ENCODE results near the gene TUBAL3. TPM values are rescaled to one million over a fixed set of nuclear protein-coding genes. Genes with fewer than 3 reads are reported as not detected.
"Not testable (repeated sequence)": the region's sequence is repeated elsewhere in the genome, so short reads cannot be mapped to it uniquely, and the experiment has no call there.

TUBAL3 gene
- total RNA-seq, 2 experiments from 2014 or later = not detected

DNA sequence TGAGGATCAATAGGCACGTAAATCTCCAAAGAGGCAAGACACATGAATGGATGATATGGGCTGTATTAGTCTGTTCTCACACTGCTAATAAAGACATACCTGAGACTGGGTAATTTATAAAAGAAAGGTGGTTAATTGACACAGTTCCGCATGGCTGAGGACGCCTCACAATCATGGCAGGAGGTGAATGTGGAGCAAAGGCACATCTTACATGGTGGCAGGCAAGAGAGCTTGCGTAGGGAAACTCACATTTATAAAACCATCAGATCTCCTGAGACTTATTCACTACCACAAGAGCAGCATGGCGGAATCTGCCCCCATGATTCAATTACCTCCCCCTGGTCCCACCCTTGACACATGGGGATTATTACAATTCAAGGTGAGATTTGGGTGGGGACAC, 25.4 kb downstream of the TUBAL3 start:
- H3K4me1 Mint-ChIP-seq; H3K27me3 Mint-ChIP-seq; H3K4me3 Mint-ChIP-seq; ATAC-seq; POLR2A ChIA-PET; intact Hi-C loops (cut with DNase I, micrococcal nuclease); H3K27ac Mint-ChIP-seq; H3K36me3 Mint-ChIP-seq (ENCODE audit: low read depth); DNase-seq; H3K9me3 Mint-ChIP-seq (ENCODE audit: low read depth): not testable (repeated sequence)
- CTCF ChIA-PET = interaction anchor here (1.2 to 2.1 kb wide), 3 partner anchors 11 to 529 kb away, joined by 3 to 6 read pairs (median 3); no protein-coding TSS in a partner anchor

DNA sequence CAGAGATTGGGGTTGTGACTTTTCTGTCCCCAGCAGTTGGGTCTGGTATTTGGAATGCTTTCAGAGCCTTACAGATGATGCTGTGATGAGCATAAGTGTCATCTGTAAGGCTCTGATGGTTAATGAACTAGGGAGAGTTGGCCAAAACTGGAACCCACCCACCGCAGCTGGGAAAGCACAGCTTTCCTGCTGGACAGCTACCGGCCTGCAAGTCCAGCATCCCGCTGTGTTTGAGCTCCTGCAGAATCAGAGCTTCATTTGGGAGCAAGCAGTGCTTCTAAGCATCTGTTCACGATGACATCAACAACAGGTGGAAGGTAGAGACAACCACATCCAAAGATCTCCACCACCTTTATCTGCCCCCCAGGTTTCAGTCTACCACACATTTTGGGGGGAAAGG, 28.2 kb downstream of the TUBAL3 start:
- intact Hi-C loops (cut with DNase I, micrococcal nuclease) = no loop called here
- no peaks in the 10 kb centered on the region for H3K4me1 Mint-ChIP-seq
- H3K36me3 Mint-ChIP-seq (ENCODE audit: low read depth) = no peaks in the 10 kb centered on the region
- DNase-seq (no peak), ATAC-seq (no peak)
- peaks cover 3% of the 10 kb centered on the region for H3K27me3 Mint-ChIP-seq
- peaks cover 5% of the 10 kb centered on the region for H3K9me3 Mint-ChIP-seq (ENCODE audit: low read depth)
- H3K4me3 Mint-ChIP-seq = no peak overlapping the region
- CTCF ChIA-PET = no interaction called here
- POLR2A ChIA-PET = no interaction called here
- H3K27ac Mint-ChIP-seq = no peak overlapping the region

DNA sequence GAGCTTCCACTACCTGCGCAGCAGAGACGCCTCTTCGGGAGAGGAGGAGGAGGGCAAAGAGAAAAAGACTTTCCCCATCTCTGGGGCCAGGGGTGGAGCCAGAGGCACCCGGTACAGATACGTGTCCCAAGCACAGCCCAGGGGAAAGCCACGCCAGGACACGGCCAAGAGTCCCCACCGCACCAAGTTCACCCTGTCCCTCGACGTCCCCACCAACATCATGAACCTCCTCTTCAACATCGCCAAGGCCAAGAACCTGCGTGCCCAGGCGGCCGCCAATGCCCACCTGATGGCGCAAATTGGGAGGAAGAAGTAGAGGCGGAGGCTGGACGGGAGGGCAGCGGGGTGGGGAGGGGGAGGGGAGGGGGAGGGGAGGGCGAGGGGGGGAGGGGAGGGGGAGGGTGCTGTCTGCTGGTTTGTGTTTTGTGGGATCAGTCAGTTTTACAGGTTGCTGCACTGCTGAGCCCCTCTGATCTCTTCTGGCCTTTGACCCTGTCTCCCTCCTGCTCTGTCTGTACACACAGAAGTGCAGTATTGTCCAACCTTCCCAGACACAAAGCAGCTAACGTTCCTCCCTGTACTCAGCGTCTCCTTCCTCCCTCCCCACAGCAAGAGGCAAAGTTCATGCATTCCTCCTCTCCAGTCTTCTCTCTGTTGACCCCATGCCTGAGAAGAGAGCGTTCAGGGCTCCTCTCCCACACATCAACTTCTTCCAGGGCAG, 30.6 kb downstream of the TUBAL3 start:
- intact Hi-C loops (cut with DNase I, micrococcal nuclease) = no loop called here
- no peak for DNase-seq
- ChIA-PET POLR2A (no interaction called here), CTCF (no interaction called here)
- H3K27me3 Mint-ChIP-seq = peaks cover 3% of the 10 kb centered on the region
- no peaks in the 10 kb centered on the region for H3K36me3 Mint-ChIP-seq (ENCODE audit: low read depth)
- no peak overlapping the region for H3K27ac Mint-ChIP-seq
- no peak for ATAC-seq
- H3K4me1 Mint-ChIP-seq = no peaks in the 10 kb centered on the region
- no peak overlapping the region for H3K4me3 Mint-ChIP-seq
- H3K9me3 Mint-ChIP-seq (ENCODE audit: low read depth) = peaks cover 10% of the 10 kb centered on the region

DNA sequence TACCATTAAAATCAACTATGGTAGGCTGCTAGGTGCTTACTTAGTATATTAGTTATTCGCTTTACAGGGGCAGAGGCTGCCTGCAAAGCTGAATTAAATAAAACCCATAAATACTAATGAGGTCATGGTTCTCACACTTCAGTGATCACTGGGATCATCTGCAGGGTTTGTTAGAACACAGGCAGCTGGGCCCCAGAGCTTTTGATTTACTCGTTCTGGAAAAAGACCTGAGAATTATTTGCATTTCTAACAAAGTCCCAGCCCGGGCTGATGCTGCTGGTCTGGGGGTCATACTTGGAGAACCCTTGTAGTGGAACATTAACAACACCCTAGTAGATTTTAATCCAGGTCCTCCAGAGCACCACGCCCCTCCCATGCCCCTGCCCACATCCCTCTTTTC, 31.3 kb downstream of the TUBAL3 start:
- Mint-ChIP-seq H3K27me3 (peaks cover 3% of the 10 kb centered on the region), H3K4me1 (no peaks in the 10 kb centered on the region), H3K36me3 (ENCODE audit: low read depth) (no peaks in the 10 kb centered on the region), H3K9me3 (ENCODE audit: low read depth) (peaks cover 10% of the 10 kb centered on the region), H3K4me3 (no peak overlapping the region), H3K27ac (no peak overlapping the region)
- CTCF ChIA-PET = no interaction called here
- no peak for DNase-seq
- ATAC-seq = no peak
- POLR2A ChIA-PET = no interaction called here
- intact Hi-C loops (cut with DNase I, micrococcal nuclease) = no loop called here

DNA sequence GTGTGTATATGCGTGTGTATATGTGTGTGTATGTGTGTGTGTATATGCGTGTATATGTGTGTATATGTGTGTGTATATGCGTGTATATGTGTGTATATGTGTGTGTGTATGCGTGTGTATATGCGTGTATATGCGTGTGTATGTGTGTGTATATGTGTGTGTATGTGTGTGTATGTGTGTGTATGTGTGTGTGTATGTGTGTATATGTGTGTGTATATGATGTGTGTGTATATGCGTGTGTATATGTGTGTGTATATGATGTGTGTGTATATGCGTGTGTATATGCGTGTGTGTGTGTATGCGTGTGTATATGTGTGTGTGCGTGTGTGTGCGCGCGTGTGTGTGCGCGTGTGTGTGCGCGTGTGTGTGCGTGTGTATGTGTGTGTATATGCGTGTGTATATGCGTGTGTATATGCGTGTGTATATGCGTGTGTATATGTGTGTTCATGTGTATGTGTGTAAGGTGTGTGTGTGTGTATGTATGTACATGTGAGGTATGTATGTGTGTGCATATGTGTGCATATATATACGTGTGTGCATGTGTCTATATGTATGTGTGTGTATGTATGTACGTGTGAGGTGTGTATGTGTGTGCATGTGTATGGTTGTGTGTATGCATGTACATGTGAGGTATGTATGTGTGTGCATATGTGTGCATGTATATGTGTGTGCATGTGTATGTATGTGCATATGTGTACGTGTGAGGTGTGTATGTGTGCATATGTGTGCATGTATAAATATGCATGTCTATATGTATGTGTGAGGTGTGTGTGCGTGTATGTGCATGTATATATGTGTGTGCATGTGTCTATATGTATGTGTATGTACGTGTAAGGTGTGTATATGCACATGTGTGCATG, 33.9 kb downstream of the TUBAL3 start:
- Mint-ChIP-seq H3K4me3 (no peak overlapping the region), H3K27ac (no peak overlapping the region), H3K27me3 (peaks cover 3% of the 10 kb centered on the region), H3K36me3 (ENCODE audit: low read depth) (no peaks in the 10 kb centered on the region), H3K4me1 (no peaks in the 10 kb centered on the region), H3K9me3 (ENCODE audit: low read depth) (peaks cover 10% of the 10 kb centered on the region)
- ATAC-seq (no peak), DNase-seq (no peak)
- intact Hi-C loops (cut with DNase I, micrococcal nuclease) = no loop called here
- ChIA-PET POLR2A (no interaction called here), CTCF (no interaction called here)

DNA sequence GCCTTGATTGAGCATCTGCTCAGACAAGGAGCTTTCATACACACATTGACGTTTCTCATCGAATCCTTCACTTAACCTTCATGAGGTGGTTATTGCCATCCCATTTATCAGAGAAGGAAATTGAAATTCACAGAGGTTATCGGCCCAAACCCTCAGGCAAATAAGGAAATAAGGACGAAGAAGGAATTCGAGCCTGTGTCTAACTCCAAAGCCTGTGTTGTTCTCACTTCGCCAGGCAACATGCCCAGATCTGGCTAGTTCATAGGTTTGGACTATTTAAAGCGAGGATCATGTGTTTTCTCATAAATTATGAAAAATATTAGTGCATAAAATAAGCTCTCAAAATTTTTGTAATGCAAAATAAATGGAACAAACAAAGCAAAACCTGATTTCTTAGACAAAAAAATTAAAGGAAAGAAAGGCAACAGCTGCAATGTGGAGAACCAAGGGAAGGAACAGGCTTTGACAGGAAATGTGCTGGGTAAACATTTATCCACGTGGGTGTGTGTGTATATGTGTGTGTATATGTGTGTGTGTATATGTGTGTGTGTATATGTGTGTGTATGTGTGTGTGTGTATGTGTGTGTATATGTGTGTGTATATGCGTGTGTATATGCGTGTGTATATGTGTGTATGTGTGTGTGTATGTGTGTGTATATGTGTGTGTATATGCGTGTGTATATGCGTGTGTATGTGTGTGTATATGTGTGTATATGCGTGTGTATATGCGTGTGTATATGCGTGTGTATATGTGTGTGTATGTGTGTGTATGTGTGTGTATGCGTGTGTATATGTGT, 35.1 kb downstream of the TUBAL3 start:
- ATAC-seq = no peak
- ChIA-PET POLR2A (no interaction called here), CTCF (interaction anchor here (0.8 kb wide), 1 partner anchor 27 kb away, joined by 4 read pairs; no protein-coding TSS in a partner anchor)
- no peak overlapping the region for H3K4me3 Mint-ChIP-seq
- no peak overlapping the region for H3K27ac Mint-ChIP-seq
- no peaks in the 10 kb centered on the region for H3K36me3 Mint-ChIP-seq (ENCODE audit: low read depth)
- H3K27me3 Mint-ChIP-seq = peaks cover 3% of the 10 kb centered on the region
- H3K9me3 Mint-ChIP-seq (ENCODE audit: low read depth) = peaks cover 10% of the 10 kb centered on the region
- intact Hi-C loops (cut with DNase I, micrococcal nuclease) = no loop called here
- no peaks in the 10 kb centered on the region for H3K4me1 Mint-ChIP-seq
- no peak for DNase-seq

DNA sequence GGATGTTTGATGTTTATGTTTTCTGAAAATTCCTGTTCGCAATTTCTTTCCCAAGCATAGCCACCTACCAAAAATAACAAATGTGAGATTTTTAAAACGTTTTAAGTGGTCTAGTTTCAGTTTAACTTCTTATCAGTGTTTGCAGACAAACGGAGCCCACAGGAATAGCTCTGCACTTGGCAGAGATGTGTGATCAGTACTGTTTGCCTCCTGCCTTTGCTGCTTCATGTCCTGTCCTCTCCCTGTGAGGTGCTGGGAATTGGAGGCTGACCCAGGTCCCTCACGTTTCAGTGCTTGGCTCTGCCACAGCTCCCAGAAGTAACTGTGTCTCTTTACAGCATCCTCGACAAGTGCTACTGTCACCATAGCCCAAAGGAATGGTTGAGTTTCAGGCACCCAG, 38.7 kb downstream of the TUBAL3 start:
- ChIA-PET POLR2A (no interaction called here), CTCF (no interaction called here)
- ATAC-seq = no peak
- Mint-ChIP-seq H3K4me1 (no peaks in the 10 kb centered on the region), H3K27me3 (peaks cover 6% of the 10 kb centered on the region), H3K9me3 (ENCODE audit: low read depth) (peaks cover 6% of the 10 kb centered on the region), H3K27ac (no peak overlapping the region), H3K4me3 (no peak overlapping the region), H3K36me3 (ENCODE audit: low read depth) (no peaks in the 10 kb centered on the region)
- intact Hi-C loops (cut with DNase I, micrococcal nuclease) = no loop called here
- DNase-seq = no peak

DNA sequence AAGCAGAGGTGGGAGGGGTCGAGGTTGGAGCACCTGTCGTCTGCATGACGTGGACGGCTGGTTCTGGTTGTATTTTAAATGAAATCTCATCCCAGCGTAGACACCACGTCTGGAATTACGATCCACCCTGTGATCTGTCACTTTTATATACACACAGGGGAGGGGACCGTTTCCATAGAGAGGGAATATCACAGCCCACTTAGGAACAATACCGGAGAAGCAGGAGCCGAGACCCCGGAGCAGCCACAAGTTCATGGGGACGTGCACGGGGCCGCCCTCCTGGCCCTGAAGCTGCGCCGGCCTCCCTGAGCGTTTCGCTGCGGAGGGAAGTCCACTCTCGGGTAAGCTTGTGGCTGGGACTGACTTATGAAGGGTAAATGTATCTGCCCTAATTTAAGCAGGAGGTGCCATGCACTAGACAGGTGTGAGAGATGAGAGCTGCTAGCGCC, 39.7 kb downstream of the TUBAL3 start, which contains the start of gene UCN3:
UCN3 (plus strand) TSS at position 77 of the 449 bp plus-strand sequence. CDS start 8,755 bp downstream, outside the sequence.
- Mint-ChIP-seq H3K4me1 (no peaks in the 10 kb centered on the region), H3K4me3 (no peak within 1 kb of the TSS), H3K27ac (no peak within 1 kb of the TSS), H3K9me3 (ENCODE audit: low read depth) (no peaks in the 10 kb centered on the region), H3K36me3 (ENCODE audit: low read depth) (no peaks in the 10 kb centered on the region), H3K27me3 (peaks cover 6% of the 10 kb centered on the region)
- DNase-seq (no peak), ATAC-seq (no peak)
- ChIA-PET CTCF (no interaction called here), POLR2A (no interaction called here)
- intact Hi-C loops (cut with DNase I, micrococcal nuclease) = no loop called here

DNA sequence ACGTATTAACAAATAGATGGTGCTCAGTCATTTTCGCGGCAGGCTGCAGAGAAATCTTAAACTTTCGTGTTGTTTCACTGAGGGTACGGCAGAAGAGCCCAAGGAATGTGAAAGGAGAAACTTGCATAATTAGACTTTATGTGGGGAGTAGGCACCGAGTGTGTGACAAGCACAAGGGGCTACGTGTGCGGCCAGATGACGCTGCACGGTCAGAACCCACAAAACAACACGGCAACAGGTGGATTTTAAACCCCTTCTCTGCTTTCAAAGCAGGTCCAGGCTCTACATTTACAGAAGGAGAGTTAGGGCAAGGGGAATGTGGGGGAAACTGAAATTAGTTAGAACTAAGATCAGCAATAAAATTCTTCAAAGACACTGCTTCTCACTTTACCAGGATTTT, 40.3 kb downstream of the TUBAL3 start:
- intact Hi-C loops (cut with DNase I, micrococcal nuclease) = no loop called here
- peaks cover 7% of the 10 kb centered on the region for H3K27me3 Mint-ChIP-seq

DNA sequence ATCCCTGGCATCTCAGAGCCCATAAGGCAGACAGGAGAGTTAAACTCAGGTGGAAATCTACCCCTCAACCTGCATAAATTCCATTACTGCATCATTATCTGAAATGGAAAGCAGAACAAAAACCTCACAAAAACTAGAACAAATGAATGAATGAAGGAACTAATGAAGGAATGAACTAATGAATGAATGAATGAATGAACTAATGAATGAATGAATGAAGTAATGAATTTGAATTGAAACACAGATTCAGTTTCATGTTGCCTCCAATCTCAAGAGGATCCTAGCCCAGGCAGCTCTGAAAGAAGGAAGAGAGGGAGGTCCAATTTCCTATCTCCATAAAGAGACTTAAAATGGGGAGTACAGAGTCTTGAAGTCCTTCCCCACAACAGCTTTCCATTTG, 41.8 kb downstream of the TUBAL3 start:
- POLR2A ChIA-PET = interaction anchor here (0.6 kb wide), 1 partner anchor 417 kb away, joined by 3 read pairs; no protein-coding TSS in a partner anchor
- Mint-ChIP-seq H3K36me3 (ENCODE audit: low read depth) (no peaks in the 10 kb centered on the region), H3K27ac (no peak overlapping the region), H3K4me1 (no peaks in the 10 kb centered on the region), H3K27me3 (peaks cover 9% of the 10 kb centered on the region), H3K9me3 (ENCODE audit: low read depth) (no peaks in the 10 kb centered on the region), H3K4me3 (no peak overlapping the region)
- intact Hi-C loops (cut with DNase I, micrococcal nuclease) = no loop called here
- CTCF ChIA-PET = no interaction called here
- ATAC-seq = no peak
- DNase-seq = no peak

More for the DNA sequence above, 40.3 kb downstream of the TUBAL3 start:
- Mint-ChIP-seq H3K27ac (no peak overlapping the region), H3K9me3 (ENCODE audit: low read depth) (no peaks in the 10 kb centered on the region), H3K36me3 (ENCODE audit: low read depth) (no peaks in the 10 kb centered on the region), H3K4me3 (no peak overlapping the region), H3K4me1 (no peaks in the 10 kb centered on the region)
- POLR2A ChIA-PET = no interaction called here
- CTCF ChIA-PET = no interaction called here
- ATAC-seq (no peak), DNase-seq (no peak)

DNA sequence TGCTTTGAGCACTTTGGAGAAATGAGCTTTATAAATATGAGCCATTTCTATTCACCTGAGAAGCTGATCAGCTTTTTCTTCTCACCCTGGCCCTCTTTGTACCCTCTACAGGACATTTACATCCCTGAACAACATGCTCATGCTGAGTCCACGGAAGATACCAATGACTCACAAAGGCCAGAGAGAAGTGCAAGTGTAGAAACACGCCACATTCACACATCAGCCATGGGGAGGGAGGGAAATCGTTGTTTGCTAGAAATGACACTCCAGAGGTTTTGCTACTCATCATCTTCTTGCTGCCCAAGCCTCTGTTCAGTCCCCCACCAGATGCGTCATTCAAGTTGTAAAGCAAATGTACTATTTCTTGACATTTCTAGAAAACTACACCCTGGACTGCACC, 42.7 kb downstream of the TUBAL3 start:
- H3K4me3 Mint-ChIP-seq = no peak overlapping the region
- intact Hi-C loops (cut with DNase I, micrococcal nuclease) = no loop called here
- no peak for DNase-seq
- CTCF ChIA-PET = interaction anchor here (1.0 kb wide), 1 partner anchor 512 kb away, joined by 3 read pairs; no protein-coding TSS in a partner anchor
- H3K4me1 Mint-ChIP-seq = peaks cover under 1% of the 10 kb centered on the region
- peaks cover 13% of the 10 kb centered on the region for H3K27me3 Mint-ChIP-seq
- peak; percentile 44 for ATAC-seq
- H3K27ac Mint-ChIP-seq = no peak overlapping the region
- POLR2A ChIA-PET = no interaction called here
- no peaks in the 10 kb centered on the region for H3K9me3 Mint-ChIP-seq (ENCODE audit: low read depth)
- no peaks in the 10 kb centered on the region for H3K36me3 Mint-ChIP-seq (ENCODE audit: low read depth)
